Kidney epithelial cell (primary cell): ENCODE data around the gene TM7SF2. TPM values are rescaled to one million over a fixed set of nuclear protein-coding genes. Genes with fewer than 3 reads are reported as not detected.

Experiments used
- DNase-seq: peaks from one replicate; pipeline ENCODE4 v3.0.0-alpha.2; 2010; ENCODE audit warnings: low read depth
- H3K27me3 ChIP-seq: 2 replicates; pipeline ENCODE4 v1.6.0; 2011; ENCODE audit warnings: low read length; ENCODE audit not compliant: control insufficient read depth, insufficient read depth
- H3K36me3 ChIP-seq: 2 replicates; pipeline ENCODE4 v1.5.1; 2011; ENCODE audit warnings: low read length; ENCODE audit not compliant: control insufficient read depth, insufficient read depth
- H3K4me3 ChIP-seq: 2 replicates; pipeline ENCODE4 v1.5.1; 2011; ENCODE audit warnings: low read depth, mild to moderate bottlenecking, control low read depth, low read length
- CTCF ChIP-seq: IDR thresholded peaks from 2 replicates; pipeline ENCODE4 v1.5.1; 2011; ENCODE audit warnings: mild to moderate bottlenecking, moderate library complexity, low read length, control low read depth, inconsistent platforms; ENCODE audit not compliant: insufficient read depth, poor library complexity, severe bottlenecking
- total RNA-seq: library from RNA; depleted of rRNA; stranded (reverse); fragments of >200 nt; gene quantifications from 2 replicates; pipeline ENCODE4 v1.2.3, GENCODE V29; 2015

Gene TM7SF2
- total RNA-seq, 1 donor from 2014 or later: 42.6 TPM

- Histone ChIP-seq H3K4me3 (no peak overlapping the region), H3K27me3 (no peaks in the 10 kb centered on the region), H3K36me3 (peaks cover 9% of the 10 kb centered on the region)
- no peak for DNase-seq
- no peak for TF ChIP-seq CTCF
Measured at GRCh38 chr11:65125197-65126056, 13.8 kb downstream of the TM7SF2 start.

- no peak for DNase-seq
- H3K36me3 ChIP-seq: peaks cover 8% of the 10 kb centered on the region
- no peak overlapping the region for H3K4me3 ChIP-seq
- TF ChIP-seq CTCF: no peak
- no peaks in the 10 kb centered on the region for H3K27me3 ChIP-seq
Measured at GRCh38 chr11:65126624-65127274, 15.1 kb downstream of the TM7SF2 start.

GRCh38 chr11:65127473-65128181, 16.0 kb downstream of the TM7SF2 start:
- H3K4me3 ChIP-seq: no peak overlapping the region
- H3K36me3 ChIP-seq: peaks cover 8% of the 10 kb centered on the region
- TF ChIP-seq CTCF: no peak
- no peak for DNase-seq
- H3K27me3 ChIP-seq: no peaks in the 10 kb centered on the region

GRCh38 chr11:65128182-65129145, 16.8 kb downstream of the TM7SF2 start:
- peaks cover 8% of the 10 kb centered on the region for H3K36me3 ChIP-seq
- no peaks in the 10 kb centered on the region for H3K27me3 ChIP-seq
- H3K4me3 ChIP-seq: no peak overlapping the region
- no peak for TF ChIP-seq CTCF
- DNase-seq: no peak
